Activated T-helper 2 cell treated with anti-CD3 and anti-CD28 coated beads, Interferon-gamma antibody, Interleukin-2, Interleukin-4, amounts not matched to agents 10 μg/mL and 5 μg/mL and 100 μg/mL, durations not matched to agents 14 hours and 24 hours and 36 hours (primary cell): Measurements from ENCODE around the gene DRC1. TPM values are rescaled to one million over a fixed set of nuclear protein-coding genes. Genes with fewer than 3 reads are reported as not detected.

ENCODE experiments used
- total RNA-seq: library from RNA; stranded (reverse); gene quantifications from 2 replicates; pipeline ENCODE4 v1.2.3, GENCODE V29; 2022

Gene DRC1
- total RNA-seq, 1 donor from 2014 or later, result not detected

Other genes starting within 250 kb of the DRC1 start
- 3.9 and 5.9 TPM in 2 replicates for gene GAREM2, start 228.8 kb upstream of the DRC1 start, total RNA-seq
- gene HADHA, start 157.3 kb upstream of the DRC1 start, total RNA-seq, result 134 and 137 TPM in 2 replicates
- 104 and 108 TPM in 2 replicates for gene HADHB, start 157.0 kb upstream of the DRC1 start, total RNA-seq
- gene SELENOI, start 55.8 kb upstream of the DRC1 start, total RNA-seq, result 45.5 and 51.4 TPM in 2 replicates
- gene ADGRF3, start 55.1 kb upstream of the DRC1 start, total RNA-seq, result 1.6 and 3.1 TPM in 2 replicates
- 9.8 and 12.3 TPM in 2 replicates for gene OTOF, start 76.2 kb downstream of the DRC1 start, total RNA-seq
- not detected in 2 replicates for gene CIB4, start 239.4 kb downstream of the DRC1 start, total RNA-seq